Glomerular visceral epithelial cell (primary cell): ENCODE data around the gene MARS1.
"Not testable (repeated sequence)": the region's sequence is repeated elsewhere in the genome, so short reads cannot be mapped to it uniquely, and the experiment has no call there.

ENCODE experiments used
- DNase-seq: peaks from one replicate; pipeline ENCODE4 v3.0.0-alpha.2; 2016; ENCODE audit errors: extremely low spot score

The MARS1 gene

DNA sequence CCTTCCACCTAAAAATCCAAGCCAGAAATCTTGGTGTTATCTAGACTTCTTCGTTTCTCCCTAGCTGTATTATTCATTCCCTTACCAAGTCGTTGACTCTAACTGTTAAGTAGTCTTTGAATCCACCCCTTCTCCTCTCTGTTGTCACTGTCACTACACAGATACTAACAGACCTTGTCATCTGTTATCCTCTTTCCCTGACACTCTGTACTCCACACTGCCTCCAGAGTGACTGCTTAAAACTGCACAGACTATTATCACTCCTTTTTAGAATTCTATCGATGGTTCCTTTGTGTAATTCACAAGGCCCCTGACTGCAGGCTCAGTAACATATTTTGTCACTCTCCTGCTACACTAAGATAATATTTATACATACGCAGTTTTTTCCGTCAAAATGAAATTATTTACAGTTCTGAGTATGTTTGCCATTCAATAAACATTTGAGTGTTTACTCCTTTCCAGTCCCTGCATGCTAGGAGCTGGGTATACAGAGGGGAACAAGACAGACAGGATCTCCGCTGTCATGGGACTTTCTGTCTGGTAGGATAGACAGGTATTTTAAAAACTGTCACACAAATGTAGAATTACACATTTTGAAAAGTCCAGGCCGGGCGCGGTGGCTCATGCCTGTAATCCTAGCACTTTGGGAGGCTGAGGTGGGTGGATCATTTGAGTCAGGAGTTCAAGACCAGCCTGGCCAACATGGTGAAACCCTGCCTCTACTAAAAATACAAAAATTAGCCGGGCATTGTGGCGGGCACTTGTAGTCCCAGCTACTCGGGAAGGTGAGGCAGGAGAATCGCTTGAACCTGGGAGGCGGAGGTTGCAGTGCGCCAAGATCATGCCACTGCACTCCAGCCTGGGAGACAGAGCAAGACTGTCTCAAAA is 3.8 kb downstream of the MARS1 start:
- no peak for DNase-seq

DNA sequence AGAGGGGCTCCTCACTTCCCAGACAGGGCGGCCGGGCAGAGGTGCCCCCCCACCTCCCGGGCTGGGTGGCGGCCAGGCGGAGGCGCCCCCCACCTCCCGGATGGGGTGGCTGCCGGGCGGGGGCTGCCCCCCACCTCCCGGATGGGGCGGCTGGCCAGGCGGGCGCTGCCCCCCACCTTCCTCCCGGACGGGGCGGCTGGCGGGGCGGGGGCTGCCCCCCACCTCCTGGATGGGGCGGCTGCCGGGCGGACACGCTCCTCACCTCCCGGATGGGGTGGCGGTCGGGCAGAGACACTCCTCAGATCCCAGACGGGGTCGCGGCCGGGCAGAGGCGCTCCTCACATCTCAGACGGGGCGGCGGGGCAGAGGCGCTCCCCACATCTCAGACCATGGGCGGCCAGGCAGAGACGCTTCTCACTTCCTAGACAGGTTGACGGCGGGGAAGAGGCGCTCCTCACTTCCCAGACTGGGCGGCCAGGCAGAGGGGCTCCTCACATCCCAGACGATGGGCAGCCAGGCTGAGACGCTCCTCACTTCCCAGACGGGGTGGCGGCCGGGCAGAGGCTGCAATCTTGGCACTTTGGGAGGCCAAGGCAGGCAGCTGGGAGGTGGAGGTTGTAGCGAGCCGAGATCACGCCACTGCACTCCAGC is 7.3 kb downstream of the MARS1 start:
- DNase-seq, result not testable (repeated sequence)

DNA sequence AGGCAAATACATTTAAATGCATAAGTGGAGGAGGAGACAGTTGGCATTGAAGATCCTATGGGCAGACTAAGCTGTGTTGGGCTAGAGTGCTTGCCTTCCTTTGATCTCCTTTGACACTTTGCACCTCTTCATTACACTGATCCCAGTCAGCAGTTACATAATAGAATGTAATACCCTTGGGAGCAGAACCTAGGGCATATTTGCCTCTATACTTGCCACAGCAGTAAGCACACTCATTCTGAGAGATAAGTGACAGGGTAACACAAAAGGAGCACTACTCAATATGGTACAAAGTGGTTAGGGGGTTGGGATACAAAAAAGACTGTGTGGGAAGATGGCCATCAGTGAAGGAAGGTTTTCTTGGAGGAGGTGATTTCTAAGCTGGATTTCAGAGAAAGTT is 9.0 kb downstream of the MARS1 start:
- no peak for DNase-seq

DNA sequence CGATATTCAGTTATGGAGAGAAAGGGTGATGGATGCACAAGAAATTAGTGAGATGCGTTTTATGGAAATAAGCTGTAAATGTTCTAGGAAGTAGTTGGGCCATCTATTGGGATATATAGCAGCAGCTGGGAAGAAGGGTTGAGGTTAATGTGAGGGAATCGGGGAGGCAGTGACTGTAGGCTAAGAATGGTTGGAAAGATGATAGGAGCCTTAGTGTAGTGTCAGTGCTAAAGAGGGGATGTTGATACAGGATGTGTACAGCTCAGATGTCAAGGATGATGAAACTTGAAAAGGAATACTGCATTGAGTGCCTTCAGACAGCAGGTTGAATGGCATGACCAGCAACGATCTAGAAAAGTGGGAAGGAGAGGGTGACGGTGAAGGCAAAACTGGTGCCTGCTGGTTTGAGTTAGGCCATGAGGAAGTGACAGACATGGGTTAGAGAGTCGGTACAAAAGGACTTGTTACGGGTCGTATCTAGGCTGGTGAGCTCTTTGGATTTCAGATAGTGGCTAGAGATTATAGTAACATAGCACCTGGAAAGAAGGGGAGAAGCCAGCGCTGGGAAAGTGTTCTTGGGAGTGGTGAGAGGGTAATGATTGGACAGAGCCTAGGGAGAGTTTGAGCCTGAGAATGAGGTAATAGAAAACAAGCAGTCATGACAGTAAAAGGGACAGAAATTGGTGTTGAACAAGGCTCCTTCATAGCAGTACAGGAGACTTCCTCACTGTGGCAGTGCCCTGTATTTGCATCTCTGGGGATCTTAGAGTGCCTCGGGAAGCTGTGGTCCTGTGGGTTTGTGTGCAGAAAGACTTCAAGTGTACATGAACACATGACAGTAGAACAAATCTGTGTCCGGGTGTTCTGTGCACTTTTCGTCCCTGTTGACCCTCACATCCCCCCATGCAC is 9.6 kb downstream of the MARS1 start:
- DNase-seq, result no peak

DNA sequence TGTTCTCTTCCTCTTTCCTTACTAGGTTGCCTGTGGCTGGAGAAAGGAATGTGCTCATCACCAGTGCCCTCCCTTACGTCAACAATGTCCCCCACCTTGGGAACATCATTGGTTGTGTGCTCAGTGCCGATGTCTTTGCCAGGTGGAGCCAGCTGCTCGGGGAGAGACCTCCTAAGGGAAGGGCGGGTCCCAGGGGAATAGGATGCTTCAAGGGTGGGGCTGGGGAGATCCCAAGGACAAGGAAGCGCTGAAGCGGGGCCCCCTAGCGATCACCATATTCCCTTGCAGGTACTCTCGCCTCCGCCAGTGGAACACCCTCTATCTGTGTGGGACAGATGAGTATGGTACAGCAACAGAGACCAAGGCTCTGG is 10.2 kb downstream of the MARS1 start:
- DNase-seq, result no peak

DNA sequence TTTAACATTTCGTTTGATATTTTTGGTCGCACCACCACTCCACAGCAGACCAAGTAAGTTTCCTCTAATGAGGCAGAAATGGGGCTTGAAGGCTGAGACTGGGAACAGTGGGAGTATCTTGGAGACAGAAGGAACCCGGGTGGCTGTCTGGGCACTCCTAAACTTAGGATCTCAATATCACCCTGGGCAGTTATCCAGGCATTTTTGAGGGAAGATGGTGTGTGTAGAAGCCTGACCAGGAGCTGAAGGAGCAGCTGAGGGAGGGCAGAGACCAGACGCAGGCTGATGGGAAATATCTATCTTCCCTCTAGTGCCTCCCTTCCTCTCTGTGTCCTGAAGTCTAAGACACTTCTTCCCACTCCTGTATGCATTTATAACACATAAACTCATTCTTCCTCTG is 10.7 kb downstream of the MARS1 start:
- no peak for DNase-seq

DNA sequence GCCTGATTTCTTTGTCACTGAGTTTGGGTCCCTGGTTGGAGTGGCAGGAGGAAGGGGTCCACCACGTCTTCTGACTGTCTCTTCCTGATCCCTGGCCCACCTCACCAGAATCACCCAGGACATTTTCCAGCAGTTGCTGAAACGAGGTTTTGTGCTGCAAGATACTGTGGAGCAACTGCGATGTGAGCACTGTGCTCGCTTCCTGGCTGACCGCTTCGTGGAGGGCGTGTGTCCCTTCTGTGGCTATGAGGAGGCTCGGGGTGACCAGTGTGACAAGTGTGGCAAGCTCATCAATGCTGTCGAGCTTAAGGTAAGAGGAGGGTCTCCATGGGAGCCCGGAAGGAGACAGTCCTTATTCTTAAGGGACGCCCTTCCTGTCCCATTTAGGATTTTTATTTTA is 12.3 kb downstream of the MARS1 start:
- DNase-seq, result no peak

DNA sequence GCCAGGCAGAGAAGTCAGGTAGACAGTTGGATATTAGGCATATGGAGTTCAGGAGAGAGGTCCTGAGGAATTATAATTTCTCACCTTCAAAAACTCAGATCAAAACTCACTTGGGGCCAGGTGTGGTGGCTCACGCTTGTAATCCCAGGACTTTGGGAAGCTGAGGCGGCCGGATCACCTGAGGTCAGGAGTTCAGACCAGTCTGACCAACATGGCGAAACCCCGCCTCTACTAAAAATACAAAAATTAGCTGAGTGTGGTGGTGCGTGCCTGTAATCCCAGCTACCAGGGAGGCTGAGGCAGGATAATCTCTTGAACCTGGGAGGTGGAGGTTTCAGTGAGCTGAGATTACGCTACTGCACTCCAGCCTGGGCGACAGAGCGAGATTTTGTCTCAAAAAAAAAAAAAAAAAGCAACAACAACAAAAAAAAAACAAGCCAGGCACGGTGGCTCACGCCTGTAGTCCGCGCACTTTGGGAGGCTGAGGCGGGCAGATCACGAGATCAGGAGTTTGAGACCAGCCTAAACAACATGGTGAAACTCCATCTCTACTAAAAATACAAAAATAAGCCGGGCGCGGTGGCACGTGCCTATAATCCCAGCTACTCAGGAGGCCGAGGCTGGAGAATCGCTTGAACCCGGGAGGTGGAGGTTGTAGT is 14.6 kb downstream of the MARS1 start:
- not testable (repeated sequence) for DNase-seq

DNA sequence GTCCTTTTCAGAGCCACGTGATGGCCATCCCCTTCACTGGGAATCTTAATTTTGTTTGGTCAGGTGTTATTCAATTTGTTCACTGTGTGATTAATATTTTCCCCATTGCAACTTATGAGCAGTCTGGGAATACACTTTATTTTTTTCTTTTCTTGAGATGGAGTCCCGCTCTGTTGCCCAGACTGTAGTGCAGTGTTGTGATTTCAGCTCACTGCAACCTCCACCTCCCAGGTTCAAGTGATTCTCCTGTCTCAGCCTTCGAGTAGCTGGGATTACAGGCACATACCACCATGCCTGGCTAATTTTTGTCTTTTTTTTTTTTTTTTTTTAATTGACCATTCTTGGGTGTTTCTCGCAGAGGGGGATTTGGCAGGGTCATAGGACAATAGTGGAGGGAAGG is 18.7 kb downstream of the MARS1 start:
- DNase-seq, result not testable (repeated sequence)

DNA sequence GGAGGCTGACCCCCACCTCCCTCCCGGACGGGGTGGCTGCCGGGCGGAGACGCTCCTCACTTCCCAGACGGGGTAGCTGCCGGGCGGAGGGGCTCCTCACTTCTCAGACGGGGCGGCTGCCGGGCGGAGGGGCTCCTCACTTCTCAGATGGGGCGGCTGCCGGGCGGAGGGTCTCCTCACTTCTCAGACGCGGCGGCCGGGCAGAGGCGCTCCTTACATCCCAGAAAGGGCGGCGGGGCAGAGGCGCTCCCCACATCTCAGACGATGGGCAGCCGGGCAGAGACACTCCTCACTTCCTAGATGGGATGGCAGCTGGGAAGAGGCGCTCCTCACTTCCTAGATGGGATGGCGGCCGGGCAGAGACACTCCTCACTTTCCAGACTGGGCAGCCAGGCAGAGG is 19.9 kb downstream of the MARS1 start:
- not testable (repeated sequence) for DNase-seq

DNA sequence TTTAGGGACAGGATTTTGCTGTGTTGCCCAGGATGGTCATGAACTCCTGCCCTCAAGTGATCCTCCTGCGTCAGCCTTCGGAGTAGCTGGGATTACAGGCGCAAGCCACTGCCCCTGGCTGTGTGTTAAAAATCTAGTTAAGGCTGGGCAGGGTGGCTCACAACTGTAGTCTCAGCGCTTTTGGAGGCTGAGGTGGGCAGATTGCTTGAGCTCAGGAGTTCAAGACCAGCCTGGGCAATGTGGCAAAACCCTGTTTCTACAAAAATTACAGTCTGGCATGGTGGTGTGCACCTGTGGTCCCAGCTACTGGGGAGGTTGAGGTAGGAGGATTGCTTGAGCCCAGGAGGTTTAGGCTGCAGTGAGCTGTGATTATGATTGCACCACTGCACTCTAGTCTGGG is 23.3 kb downstream of the MARS1 start:
- DNase-seq, result no peak

DNA sequence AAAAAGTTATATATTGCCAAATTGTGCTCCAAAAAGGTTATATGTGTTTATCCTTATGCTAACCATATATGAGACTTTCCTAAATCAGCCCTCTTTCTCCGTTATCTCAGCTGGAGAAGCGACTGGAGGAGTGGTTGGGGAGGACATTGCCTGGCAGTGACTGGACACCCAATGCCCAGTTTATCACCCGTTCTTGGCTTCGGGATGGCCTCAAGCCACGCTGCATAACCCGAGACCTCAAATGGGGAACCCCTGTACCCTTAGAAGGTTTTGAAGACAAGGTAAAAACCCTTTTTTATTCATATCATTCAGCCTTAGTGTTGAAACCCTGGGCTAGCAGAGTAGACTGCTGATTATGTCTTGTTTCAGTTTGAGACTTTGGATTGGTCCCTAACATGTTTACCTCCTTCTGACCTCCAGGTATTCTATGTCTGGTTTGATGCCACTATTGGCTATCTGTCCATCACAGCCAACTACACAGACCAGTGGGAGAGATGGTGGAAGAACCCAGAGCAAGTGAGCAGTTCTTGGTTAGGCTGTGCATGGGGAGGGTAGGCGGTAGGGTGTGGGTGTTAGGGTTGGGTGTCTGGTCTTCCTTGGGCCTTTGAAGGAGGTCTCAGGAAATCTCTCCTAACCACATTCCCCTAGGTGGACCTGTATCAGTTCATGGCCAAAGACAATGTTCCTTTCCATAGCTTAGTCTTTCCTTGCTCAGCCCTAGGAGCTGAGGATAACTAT is 23.9 kb downstream of the MARS1 start:
- DNase-seq, result no peak

DNA sequence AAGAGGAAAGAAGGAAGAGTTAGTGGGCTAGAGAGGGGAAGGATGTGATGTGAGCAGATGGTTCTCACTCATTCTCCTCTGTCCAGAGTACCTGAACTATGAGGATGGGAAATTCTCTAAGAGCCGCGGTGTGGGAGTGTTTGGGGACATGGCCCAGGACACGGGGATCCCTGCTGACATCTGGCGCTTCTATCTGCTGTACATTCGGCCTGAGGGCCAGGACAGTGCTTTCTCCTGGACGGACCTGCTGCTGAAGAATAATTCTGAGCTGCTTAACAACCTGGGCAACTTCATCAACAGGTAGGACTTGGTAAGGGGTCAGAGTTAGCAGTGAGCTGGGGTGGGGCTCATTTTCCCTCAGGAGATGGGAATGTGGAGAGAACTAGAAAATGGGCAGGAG is 24.8 kb downstream of the MARS1 start:
- no peak for DNase-seq

DNA sequence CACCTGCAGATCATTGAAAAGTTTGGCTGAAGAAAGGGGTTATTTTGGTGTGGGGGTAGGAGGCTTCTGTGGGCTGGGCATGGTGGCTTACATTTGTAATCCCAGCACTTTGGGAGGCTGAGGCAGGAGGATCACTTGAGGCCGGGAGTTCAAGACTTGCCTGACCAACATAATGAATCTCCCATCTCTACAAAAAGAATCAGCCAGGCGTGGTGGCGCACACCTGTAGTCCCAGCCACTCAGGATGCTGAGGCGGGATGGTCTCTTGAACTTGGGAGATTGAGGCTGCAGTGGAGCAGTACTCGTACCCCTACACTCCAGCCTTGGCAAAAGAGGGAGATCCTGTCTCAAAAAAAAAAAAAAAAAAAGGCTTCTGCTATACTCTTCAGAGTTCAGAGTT is 25.4 kb downstream of the MARS1 start:
- DNase-seq, result no peak

DNA sequence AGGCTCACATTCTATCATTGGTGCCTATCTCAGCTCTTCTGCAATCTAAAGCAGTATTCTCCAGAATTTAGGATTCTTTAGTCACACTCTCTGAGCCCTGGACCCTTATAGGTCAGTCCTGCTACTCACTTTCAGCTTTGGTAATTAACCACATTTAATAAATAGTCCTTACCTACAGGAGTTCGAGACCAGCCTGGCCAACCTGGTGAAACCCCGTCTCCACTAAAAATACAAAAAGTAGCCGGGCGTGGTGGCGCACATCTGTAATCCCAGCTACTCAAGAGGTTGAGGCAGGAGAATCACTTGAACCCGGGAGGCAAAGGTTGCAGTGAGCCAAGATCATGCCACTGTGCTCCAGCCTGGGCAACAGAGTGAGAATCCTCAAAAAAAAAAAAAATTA is 25.8 kb downstream of the MARS1 start:
- not testable (repeated sequence) for DNase-seq

DNA sequence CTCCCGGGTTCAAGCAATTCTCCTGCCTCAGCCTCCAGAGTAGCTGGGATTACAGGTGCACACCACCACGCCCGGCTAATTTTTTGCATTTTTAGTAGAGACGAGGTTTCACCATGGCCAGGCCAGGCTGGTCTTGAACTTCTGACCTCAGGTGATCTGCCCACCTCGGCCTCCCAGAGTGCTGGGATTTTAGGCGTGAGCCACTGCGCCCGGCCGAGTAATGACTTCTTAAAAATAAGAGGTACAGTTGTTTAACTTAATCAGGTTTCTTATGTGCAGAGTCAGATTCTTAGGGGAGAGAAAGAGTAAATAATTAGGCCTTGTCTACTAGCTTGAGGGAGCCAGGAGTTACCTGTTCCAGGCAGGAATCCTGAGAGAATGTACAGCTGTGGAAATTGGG is 26.4 kb downstream of the MARS1 start:
- DNase-seq, result not testable (repeated sequence)

DNA sequence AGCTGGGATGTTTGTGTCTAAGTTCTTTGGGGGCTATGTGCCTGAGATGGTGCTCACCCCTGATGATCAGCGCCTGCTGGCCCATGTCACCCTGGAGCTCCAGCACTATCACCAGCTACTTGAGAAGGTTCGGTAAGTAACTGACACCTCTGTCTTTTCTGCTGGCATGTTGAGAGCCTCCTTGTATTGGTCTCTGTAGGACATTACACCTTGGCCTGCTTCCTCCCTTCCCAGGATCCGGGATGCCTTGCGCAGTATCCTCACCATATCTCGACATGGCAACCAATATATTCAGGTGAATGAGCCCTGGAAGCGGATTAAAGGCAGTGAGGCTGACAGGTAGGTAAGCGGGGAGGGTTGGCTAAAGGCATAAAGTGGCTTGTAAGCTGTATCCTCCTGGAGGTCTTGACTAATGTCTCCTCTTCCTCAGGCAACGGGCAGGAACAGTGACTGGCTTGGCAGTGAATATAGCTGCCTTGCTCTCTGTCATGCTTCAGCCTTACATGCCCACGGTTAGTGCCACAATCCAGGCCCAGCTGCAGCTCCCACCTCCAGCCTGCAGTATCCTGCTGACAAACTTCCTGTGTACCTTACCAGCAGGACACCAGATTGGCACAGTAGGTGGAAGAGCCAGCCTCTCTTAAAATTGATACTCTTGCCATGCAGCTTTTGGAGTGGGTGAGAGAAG is 27.0 kb downstream of the MARS1 start:
- no peak for DNase-seq

DNA sequence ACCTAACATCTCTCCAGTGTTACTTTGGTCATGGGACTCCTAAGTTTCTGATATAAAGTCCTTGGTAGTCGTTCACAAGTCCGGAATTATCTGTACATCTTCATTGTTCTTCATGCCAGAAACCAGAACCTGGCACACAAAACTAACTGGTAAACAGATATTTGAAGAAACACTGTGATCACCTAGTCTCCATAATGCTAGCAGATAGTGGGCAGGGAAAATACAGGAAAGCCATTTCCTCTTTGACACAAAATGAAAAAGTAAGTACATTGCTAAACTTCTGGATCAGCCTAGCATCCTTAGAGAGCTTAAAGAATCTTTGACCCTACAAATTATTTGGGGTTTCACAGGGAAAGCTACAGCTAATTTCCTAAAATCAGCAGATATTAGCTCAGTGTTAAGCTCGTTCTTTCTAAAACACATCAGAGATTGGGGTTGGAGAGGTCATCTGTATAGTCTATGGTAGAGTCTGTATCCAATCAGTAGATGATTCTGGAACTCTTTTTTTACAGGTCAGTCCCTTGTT is 27.6 kb downstream of the MARS1 start:
- DNase-seq, result no peak

DNA sequence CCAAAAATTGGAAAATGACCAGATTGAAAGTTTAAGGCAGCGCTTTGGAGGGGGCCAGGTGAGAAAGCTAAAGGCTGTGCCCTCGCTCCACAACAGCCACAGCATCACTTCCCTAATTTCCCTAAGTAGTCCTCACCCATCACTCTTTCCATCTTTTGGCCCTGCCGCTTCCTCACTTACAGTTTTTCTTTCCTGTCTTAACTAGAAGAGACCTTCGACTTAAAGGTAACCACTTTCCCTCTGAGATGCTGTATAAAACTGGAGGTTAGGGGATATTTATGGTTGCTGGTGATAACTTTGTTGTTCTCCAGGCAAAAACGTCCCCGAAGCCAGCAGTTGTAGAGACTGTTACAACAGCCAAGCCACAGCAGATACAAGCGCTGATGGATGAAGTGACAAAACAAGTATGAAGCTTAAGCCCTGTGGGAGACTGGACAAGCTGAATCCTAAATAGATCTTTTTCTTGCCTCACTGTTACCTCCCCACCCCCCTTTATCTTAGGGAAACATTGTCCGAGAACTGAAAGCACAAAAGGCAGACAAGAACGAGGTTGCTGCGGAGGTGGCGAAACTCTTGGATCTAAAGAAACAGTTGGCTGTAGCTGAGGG is 28.2 kb downstream of the MARS1 start:
- DNase-seq, result no peak

DNA sequence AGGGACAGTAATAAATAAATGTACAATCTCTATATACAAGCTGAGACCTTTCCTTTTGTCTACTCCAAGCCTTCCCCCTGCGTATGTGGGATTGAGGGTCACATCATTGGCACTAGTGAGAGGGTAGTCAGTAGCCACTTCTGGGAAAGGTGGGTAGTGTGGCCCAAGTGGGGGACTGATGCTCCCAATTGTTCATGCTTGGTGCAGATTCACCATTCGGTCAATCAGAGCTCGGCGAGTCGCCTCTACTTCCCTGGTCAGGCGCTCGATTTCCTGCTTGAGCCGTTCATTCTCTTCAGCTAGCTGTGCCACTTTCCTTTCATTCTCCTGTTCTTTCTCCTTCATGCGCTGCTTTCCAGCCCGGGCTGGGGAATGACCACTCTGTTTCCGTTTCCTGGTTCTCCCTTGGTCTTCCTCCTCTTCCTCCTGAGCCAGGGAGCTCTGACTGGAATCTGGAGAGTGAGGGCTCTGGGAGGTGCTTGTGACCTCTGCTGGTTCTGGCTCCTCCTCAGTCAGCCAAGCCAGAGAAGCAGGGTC is 28.8 kb downstream of the MARS1 start:
- DNase-seq, result no peak
